Thyroid gland (tissue), 4 donors: Measurements from ENCODE around the gene SLC11A1. TPM values are rescaled to one million over a fixed set of nuclear protein-coding genes. Genes with fewer than 3 reads are reported as not detected.

ENCODE experiments used
- DNase-seq, 2 donors: peaks; one replicate each; pipeline ENCODE4 v3.0.0-alpha.2; 2019
- H3K27ac ChIP-seq, 3 donors: fragments of 200-600 bp; sonication (generic); 1 replicate in 2 of 3; 2 replicates in 1 of 3; pipeline ENCODE4 v1.5.1; 2016 to 2019; ENCODE audit warnings: mild to moderate bottlenecking in 1 of 3, moderate library complexity in 1 of 3
- H3K27me3 ChIP-seq: fragments of 200-600 bp; sonication (generic); one replicate; pipeline ENCODE4 v1.5.1; 2019
- H3K36me3 ChIP-seq, 2 donors: fragments of 200-600 bp; sonication (generic); one replicate each; pipeline ENCODE4 v1.5.1; 2016 to 2019
- H3K4me1 ChIP-seq, 2 donors: fragments of 200-600 bp; sonication (generic); one replicate each; pipeline ENCODE4 v1.5.1; 2017 to 2019
- H3K4me3 ChIP-seq, 3 donors: fragments of 200-600 bp; sonication (generic); replicated peaks in 1 of 3; 1 replicate in 2 of 3; 2 replicates in 1 of 3; pipeline ENCODE4 v1.5.1; 2016; ENCODE audit warnings: mild to moderate bottlenecking in 1 of 3
- H3K9me3 ChIP-seq: fragments of 200-600 bp; sonication (generic); one replicate; pipeline ENCODE4 v1.5.1; 2017
- POLR2A ChIP-seq, 2 donors: fragments of 450-650 bp; IDR thresholded peaks; one replicate each; pipeline ENCODE4 v1.6.1; 2017; ENCODE audit warnings: antibody characterized with exemption in 2 of 2, mild to moderate bottlenecking in 2 of 2, moderate library complexity in 1 of 2
- WGBS, 2 donors: methylation state at CpG; one replicate each; pipeline ENCODE4 v1.1.5; 2017; 5-methylcytosine and 5-hydroxymethylcytosine counted together
- intact Hi-C: fragments of 100-400 bp; cut with DNase I; formaldehyde crosslinking; loops from one replicate; pipeline ENCODE4 v1.15.1; 2023
- microRNA counts, 2 donors: library from miRNA; unstranded; fragments of <30 nt; microRNA quantifications; one replicate each; lab custom pipeline; 2016 to 2017
- microRNA-seq: library from miRNA; unstranded; fragments of <30 nt; microRNA quantifications from one replicate; pipeline ENCODE4, GENCODE V29; 2016
- small RNA-seq: library from RNA; depleted of rRNA; stranded (forward); fragments of <200 nt; gene quantifications from one replicate; pipeline ENCODE3, GENCODE V24; 2016
- total RNA-seq, 4 donors: library from RNA; depleted of rRNA; stranded (reverse); fragments of >200 nt; gene quantifications; one replicate each; pipeline ENCODE4 v1.2.3, GENCODE V29; 2016
- TF ChIP-seq, protein P1 (sequence below), 6 experiments: fragments of 200-600 bp in 3 of 6; fragments of 450-650 bp in 3 of 6; sonication (generic) in 3 of 6; IDR thresholded peaks; one replicate each; pipeline ENCODE4 v1.5.1; 2016 to 2019; ENCODE audit warnings: antibody characterized with exemption in 6 of 6, mild to moderate bottlenecking in 2 of 6, inconsistent platforms in 1 of 6, moderate library complexity in 1 of 6

The SLC11A1 gene
- total RNA-seq, 4 donors from 2014 or later = 1.7 to 14.5 (median 10.1) TPM

DNA sequence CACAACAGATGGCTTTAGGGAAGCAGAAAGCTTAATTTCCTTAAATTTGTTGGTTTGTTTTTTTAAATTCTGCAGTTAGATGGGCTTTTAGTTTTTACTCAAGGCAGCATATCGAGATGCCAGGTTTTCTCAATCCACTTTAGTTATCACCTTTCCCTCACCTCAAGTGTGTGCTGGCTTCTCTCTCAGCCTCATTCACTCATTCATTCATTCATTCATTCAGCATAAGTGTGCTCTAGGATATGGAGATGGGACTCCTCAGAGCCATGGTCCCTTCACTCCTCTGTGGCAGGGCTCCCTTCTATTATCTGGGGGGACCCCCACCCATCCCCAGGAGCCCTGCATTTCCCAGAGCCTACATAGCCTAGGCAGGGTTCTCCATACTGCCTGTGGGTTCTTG lies 55.9 kb downstream of the SLC11A1 start:
- Histone ChIP-seq H3K4me3 (no peak overlapping the region), H3K4me1 (no peaks in the 10 kb centered on the region), H3K36me3 (no peaks in the 10 kb centered on the region), H3K27me3 (no peaks in the 10 kb centered on the region), H3K9me3 (no peaks in the 10 kb centered on the region), H3K27ac (no peak overlapping the region)
- 92 to 93% methylated on average over 1 of the region's 1 CpG for WGBS, 2 donors
- intact Hi-C loops = no loop called here
- DNase-seq = no peak
- no peak for TF ChIP-seq POLR2A (IDR thresholded peaks at IDR 0.05)
- TF ChIP-seq, protein P1, sequence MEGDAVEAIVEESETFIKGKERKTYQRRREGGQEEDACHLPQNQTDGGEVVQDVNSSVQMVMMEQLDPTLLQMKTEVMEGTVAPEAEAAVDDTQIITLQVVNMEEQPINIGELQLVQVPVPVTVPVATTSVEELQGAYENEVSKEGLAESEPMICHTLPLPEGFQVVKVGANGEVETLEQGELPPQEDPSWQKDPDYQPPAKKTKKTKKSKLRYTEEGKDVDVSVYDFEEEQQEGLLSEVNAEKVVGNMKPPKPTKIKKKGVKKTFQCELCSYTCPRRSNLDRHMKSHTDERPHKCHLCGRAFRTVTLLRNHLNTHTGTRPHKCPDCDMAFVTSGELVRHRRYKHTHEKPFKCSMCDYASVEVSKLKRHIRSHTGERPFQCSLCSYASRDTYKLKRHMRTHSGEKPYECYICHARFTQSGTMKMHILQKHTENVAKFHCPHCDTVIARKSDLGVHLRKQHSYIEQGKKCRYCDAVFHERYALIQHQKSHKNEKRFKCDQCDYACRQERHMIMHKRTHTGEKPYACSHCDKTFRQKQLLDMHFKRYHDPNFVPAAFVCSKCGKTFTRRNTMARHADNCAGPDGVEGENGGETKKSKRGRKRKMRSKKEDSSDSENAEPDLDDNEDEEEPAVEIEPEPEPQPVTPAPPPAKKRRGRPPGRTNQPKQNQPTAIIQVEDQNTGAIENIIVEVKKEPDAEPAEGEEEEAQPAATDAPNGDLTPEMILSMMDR (IDR thresholded peaks at IDR 0.05) = no peak

DNA sequence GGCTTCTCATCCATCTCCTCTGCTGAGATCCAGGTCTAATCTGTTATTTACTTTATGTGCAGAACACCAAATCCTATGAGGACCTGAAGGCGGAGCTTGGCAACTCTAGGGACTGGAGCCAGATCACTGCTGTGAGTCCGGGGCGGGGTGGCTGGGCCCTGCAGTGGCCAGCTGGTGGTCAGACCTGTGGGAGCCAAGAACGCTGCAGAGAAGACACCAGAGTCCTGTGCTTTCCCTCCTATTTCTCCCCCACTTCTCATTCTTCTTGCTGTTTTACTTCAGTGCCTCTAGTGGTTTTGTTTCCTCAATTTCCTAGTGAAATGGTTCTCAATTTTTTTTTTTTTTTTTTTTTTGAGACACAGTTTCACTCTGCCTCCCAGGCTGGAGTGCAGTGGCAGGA lies 56.5 kb downstream of the SLC11A1 start:
- no peaks in the 10 kb centered on the region for H3K36me3 ChIP-seq
- 54% methylated on average over 4 of the region's 4 CpGs for WGBS, 2 donors
- intact Hi-C loops = no loop called here
- H3K4me3 ChIP-seq = no peak overlapping the region
- H3K27ac ChIP-seq = no peak overlapping the region
- TF ChIP-seq, protein P1 (IDR thresholded peaks at IDR 0.05) = no peak
- no peak for TF ChIP-seq POLR2A (IDR thresholded peaks at IDR 0.05)
- DNase-seq = peak; percentile 23 to 29
- no peaks in the 10 kb centered on the region for H3K27me3 ChIP-seq
- H3K4me1 ChIP-seq = no peaks in the 10 kb centered on the region
- no peaks in the 10 kb centered on the region for H3K9me3 ChIP-seq

DNA sequence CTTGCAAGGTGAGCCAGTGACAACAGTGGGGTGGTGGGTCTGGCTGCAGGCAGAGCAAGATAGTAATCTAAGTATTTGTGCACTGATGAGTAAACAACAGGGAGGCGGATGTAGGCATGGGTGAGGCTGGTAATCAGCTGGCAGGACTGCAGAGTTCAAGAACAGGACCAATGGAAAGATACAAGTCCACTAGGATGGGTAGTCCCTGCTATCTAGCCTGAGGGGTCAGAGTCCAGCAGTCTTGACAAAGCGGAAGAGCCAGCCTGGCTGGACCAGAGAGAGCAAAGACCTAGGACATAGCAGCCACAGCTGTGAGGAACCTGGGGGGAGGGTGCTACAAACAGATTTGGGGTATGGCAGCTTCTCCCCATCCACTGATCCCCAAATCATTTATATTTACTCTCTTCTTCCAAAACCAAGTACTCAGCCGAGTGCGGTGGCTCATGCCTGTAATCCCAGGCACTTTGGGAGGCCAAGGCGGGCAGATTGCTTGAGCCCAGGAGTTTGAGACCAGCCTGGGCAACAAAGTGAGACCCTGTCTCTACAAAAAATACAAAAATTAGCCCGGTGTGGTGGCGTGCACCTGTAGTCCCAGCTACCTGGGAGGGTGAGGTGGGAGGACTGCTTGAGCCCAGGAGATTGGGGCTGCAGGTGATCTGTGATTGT lies 62.8 kb downstream of the SLC11A1 start:
- H3K9me3 ChIP-seq = no peaks in the 10 kb centered on the region
- H3K36me3 ChIP-seq = peaks cover 0 to 4% of the 10 kb centered on the region in 2 donors
- no peaks in the 10 kb centered on the region for H3K4me1 ChIP-seq
- no peaks in the 10 kb centered on the region for H3K27me3 ChIP-seq
- H3K27ac ChIP-seq = no peak overlapping the region
- 97 to 99% methylated on average over 7 of the region's 7 CpGs for WGBS, 2 donors
- TF ChIP-seq, protein P1 (IDR thresholded peaks at IDR 0.05) = no peak
- TF ChIP-seq POLR2A (IDR thresholded peaks at IDR 0.05) = no peak
- intact Hi-C loops = no loop called here
- no peak for DNase-seq
- no peak overlapping the region for H3K4me3 ChIP-seq

DNA sequence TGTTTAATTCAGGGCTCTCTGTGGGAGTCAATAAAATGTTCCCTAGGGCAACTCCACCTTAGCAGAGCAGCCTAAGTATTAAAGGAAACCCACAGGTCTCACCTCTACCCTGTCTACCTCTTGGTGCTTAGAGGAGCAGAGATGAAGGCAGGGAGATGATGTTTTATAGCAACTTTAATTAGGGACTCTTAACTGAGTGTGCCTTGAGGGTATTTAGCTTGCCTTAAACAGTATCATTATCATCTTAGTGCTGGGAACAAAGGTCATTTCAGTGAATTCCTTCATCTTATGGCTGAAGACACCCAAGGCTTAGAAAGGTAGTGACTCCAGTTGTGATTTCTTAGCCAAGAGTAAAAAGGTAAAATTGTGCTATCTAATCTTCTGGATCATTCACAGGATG lies 63.5 kb downstream of the SLC11A1 start:
- H3K9me3 ChIP-seq = no peaks in the 10 kb centered on the region
- H3K4me1 ChIP-seq = no peaks in the 10 kb centered on the region
- no peaks in the 10 kb centered on the region for H3K27me3 ChIP-seq
- intact Hi-C loops = no loop called here
- peaks cover 0 to 6% of the 10 kb centered on the region in 2 donors for H3K36me3 ChIP-seq
- no peak for DNase-seq
- TF ChIP-seq, protein P1 (IDR thresholded peaks at IDR 0.05) = no peak
- TF ChIP-seq POLR2A (IDR thresholded peaks at IDR 0.05) = no peak
- H3K4me3 ChIP-seq = no peak overlapping the region
- no peak overlapping the region for H3K27ac ChIP-seq

MicroRNAs encoded within 50 kb of the gene (microRNA counts, 767-probe panel; counts per million panel counts)
- 4,417 to 7,990 counts per million in 2 donors for microRNA hsa-miR-26b-5p (lab: Ali Mortazavi, UCI)

Small RNAs within 50 kb of the gene (microRNA-seq; reads per million reads assigned to microRNA genes)
- 101,799 reads per million, percentile 99 among the genes with 10 or more reads in this experiment for gene MIR26B
- gene MIR6810 = 3.3 reads per million

Small RNAs within 50 kb of the gene (small RNA-seq; reads per million reads assigned to genes)
- gene MIR26B = 76.8 reads per million, percentile 96 among the genes with 10 or more reads in this experiment
- not detected for gene MIR6810

Other genes with a start within 250 kb of the SLC11A1 start
- gene CXCR1, start 215.3 kb upstream of the SLC11A1 start, total RNA-seq = under 1 TPM in 3 of 4 donors, not detected in 1; 0.13 to 0.50 (median 0.29) TPM
- gene ARPC2, start 165.1 kb upstream of the SLC11A1 start, total RNA-seq = 100 to 1,000 TPM; 157 to 219 (median 170) TPM
- gene GPBAR1, start 121.3 kb upstream of the SLC11A1 start, total RNA-seq = 1 to 10 TPM in 2 of 4 donors, under 1 TPM in 2; 0.63 to 2.1 (median 1.4) TPM
- gene AAMP, start 112.1 kb upstream of the SLC11A1 start, total RNA-seq = 100 to 1,000 TPM in 3 of 4 donors, 10 to 100 TPM in 1; 86.9 to 175 (median 121) TPM
- 100 to 1,000 TPM in 1 of 4 donors, 10 to 100 TPM in 3; 57.0 to 110 (median 81.8) TPM for gene PNKD, start 111.8 kb upstream of the SLC11A1 start, total RNA-seq
- gene TMBIM1, start 89.8 kb upstream of the SLC11A1 start, total RNA-seq = 100 to 1,000 TPM; 272 to 341 (median 287) TPM
- 1 to 10 TPM in 3 of 4 donors, under 1 TPM in 1; 0.54 to 5.5 (median 2.9) TPM for gene CATIP, start 25.4 kb upstream of the SLC11A1 start, total RNA-seq
- gene CTDSP1, start 17.6 kb downstream of the SLC11A1 start, total RNA-seq = 100 to 1,000 TPM; 105 to 152 (median 127) TPM
- not detected for gene VIL1, start 36.9 kb downstream of the SLC11A1 start, total RNA-seq
- 10 to 100 TPM; 10.6 to 22.4 (median 15.8) TPM for gene USP37, start 186.1 kb downstream of the SLC11A1 start, total RNA-seq
- 10 to 100 TPM; 34.7 to 48.5 (median 38.5) TPM for gene CNOT9, start 186.6 kb downstream of the SLC11A1 start, total RNA-seq
- 1 to 10 TPM in 3 of 4 donors, under 1 TPM in 1; 0.89 to 3.1 (median 1.9) TPM for gene PLCD4, start 225.6 kb downstream of the SLC11A1 start, total RNA-seq